HG03175 (cell line): ENCODE data around the gene TRPM3.
A peak's percentile ranks its signal among the peaks of the same experiment; 100 is the strongest.
"Not testable (repeated sequence)": the region's sequence is repeated elsewhere in the genome, so short reads cannot be mapped to it uniquely, and the experiment has no call there.

Experiments used
- ATAC-seq: cut with Tn5 transposase; IDR thresholded peaks from one replicate; pipeline ENCODE4 v1.9.1; 2021; ENCODE audit warnings: mild to moderate bottlenecking, moderate library complexity; ENCODE audit not compliant: unreplicated experiment

TRPM3 gene

DNA sequence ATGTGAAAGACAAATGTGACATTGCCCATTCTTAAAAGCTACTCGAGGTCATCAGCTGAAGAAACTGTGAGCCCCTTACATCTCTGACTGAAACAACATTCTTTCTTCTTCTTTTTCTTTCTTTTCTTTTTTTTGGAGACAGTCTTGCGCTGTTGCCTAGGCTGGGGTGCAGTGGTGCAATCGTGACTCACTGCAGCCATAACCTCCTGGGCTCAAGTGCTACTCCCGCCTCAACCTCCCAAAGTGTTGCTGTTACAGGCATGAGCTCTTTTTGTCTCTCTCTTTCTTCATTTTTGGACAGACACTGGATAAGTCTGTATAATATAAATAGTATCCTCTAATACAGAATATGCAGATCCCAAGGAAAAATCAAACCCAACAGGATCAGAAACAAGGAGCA, 443.3 kb downstream of the TRPM3 start:
- ATAC-seq: no peak

DNA sequence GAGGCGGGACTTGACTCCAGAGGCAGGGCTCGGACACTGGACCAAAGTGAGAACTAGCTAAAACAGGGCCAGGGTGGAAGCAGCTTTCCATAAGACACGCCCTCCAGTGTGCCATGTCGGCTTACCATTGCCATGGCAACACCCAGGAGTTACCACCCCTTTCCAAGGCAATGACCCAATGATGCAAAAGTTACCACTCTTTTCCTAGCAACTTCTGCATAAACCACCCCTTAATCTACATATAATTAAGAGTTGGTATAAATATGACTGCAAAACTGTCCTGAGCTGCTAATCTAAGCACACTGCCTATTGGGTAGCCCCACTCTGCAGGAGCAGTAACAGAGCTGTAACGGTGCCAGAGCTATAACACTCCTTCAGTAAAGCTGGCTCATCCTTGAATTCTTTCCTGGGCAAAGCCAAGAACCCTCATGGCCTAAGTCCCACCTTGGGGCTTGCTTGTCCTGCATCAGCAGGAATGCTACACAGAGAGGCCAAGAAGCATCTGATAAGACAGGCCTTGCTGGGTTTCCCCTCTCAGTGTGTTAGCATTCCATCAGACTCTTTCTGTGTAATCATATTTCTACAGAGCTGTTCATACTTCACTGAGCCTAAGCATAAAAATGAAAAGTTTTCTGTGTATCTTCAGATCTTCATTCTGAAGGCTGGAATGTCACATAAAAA, 444.2 kb downstream of the TRPM3 start:
- no peak for ATAC-seq

DNA sequence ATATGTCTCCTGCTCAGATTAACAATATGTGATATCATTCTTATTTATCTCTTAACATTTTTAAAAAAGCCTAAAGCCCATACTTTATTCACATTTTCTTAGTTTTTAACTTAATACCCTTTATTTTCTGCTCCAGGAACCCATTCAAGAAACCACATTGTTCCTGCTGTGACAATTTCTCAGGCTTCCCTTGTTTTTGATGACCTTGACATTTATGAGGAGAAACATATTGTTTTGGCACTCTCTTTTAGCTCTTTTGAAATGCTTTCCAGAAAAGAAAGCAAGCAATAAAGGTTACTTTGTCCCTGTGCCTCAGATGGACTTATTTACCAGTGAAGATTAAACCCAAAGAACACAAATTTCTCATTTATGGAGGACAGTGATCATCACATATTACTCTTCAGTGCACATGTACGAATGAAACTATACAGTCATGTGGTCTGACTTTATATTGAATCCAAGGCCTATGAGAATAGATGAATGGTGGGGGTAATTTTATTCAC, 445.5 kb downstream of the TRPM3 start:
- no peak for ATAC-seq

DNA sequence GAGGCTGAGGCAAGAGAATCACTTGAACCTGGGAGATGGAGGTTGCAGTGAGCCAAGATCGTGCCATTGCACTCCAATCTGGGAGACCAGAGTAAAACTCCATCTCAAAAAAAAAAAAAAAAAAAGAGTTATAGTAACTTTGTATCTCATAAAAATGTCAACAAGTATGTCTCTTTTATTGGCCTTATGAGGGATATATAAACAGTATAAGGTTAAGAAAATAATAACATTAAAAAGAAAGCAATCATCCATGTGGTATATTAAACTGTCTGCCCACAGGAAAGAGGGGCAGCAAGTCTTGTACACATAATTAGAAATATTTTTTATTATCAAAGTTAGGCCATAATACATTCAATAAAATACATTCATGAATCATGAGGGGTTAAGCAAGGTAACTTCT, 447.6 kb downstream of the TRPM3 start:
- no peak for ATAC-seq

DNA sequence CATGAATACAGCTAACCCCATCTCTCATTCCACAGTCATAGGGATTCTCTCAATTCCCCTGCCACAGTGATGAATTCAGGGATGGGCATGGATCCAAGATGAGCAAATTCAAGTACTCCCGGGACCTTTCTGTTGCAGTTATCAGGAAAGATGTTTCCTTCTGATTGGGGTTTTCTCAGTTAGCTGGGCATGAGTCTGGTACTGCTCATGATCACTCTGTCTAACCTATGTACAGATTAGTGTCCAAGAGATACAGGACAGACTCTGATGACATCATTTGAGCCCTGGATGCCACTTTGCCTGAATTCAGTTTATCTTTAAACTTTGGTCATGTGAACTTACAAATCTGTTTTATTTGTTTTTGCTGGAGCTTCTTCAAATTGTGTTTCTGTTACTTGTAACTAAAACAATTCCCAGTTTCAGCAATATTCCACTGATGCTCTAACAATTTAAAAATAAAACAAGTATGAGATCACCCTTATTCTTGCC, 449.2 kb downstream of the TRPM3 start:
- no peak for ATAC-seq

DNA sequence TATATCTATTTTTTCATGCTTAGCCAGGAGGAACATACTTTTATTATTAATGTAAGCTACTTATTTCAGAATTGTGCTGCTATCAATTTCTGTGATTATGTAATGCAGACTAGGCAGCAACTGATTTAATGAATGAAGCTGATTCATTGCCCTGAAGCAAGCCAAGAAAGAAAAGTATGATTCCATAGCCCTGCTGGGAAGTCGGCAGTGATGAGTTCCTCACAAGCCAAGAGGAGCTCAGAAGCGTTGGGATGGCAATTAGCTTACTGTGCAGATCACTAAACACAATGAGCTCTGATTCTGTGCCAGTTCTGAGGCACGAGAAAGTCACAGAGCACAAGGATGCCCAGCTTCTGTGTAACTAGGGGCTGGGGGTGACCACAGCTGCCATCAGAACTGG, 452.7 kb downstream of the TRPM3 start:
- ATAC-seq: no peak

DNA sequence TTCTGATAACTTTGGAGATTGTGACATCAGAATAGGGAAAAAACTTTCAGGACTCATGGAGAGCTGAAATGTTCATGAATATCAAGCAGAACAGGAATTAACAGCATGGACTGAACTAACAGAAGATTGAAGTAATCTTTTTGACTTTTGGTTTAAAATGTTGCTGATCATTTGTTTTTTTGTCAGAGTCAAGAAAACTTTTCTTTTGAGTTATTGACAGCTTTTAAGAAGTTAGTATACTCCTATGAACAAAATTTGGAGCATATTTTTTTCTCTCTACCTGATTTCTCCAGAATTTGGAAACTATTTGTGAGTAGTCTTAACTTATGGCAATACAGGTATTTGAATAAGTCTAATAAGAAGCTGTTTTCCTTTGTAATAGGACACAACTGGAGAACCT, 462.7 kb downstream of the TRPM3 start:
- no peak for ATAC-seq

DNA sequence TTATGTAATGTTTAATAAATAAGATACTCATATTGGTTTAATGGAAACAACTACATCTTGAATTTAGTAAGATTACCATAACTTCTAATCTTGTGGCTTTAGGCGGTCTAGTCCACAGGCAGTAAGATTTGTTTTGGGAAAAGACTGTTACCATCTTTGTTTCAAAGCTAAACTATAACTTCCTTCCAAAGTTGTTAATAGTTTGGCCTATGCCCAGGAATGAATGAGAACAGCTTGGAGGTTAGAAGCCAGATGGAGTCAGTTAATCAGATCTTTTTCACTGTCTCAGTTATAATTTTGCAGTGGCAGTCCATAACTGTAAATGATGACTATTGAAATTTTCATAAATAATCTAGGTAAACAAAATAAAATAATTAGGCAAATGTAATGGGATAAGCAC, 465.1 kb downstream of the TRPM3 start:
- no peak for ATAC-seq

DNA sequence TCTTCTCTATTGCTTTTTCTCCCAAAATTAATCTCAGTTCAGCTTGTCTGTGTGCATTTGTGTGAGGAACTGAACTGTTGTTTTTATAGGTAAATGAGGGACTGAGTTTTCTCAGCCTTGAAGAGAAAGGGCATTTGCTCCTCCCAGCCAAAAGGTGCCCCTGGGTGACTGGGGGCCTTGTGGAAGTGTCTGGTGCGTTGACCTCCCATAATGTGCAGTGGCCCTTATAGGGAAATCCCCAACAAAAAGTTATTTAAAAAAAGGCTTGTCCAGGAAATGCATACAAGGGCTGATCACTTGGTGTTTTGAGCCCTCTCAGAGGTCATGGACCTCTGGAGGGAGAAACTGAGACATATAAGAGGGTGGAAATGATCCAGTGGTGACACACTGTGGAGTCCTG, 467.3 kb downstream of the TRPM3 start:
- no peak for ATAC-seq

DNA sequence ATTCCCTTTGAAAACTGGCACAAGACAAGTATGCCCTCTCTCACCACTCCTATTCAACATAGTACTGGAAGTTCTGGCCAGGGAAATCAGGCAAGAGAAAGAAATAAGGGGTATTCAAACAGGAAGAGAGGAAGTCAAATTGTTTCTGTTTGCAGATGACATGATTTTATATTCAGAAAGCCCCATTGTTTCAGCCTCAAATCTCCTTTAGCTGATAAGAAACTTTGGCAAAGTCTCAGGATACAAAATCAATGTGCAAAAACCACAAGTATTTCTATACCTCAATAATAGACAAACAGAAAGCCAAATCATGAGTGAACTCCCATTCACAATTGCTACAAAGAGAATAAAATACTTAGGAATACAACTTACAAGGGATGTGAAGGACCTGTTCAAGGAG, 476.8 kb downstream of the TRPM3 start:
- not testable (repeated sequence) for ATAC-seq

DNA sequence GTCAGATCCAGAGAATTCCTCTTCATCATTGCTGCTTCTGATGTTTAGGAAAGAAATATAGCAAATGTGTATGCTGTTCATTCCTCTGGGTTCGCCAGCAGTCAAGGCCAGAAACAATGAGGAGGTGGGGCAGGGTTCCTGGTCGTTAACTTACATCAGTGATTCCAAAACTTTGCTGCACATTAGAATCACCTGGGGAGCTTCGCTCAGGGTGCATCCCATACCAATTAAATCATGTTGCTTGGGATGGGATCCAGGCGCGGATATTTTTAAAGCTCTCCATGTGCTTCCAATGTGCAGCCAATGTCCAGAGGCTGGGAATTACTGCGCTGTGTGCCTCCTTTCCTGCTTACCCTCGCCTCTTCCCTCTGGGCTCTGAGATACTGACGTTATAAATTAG, 479.1 kb downstream of the TRPM3 start:
- no peak for ATAC-seq

DNA sequence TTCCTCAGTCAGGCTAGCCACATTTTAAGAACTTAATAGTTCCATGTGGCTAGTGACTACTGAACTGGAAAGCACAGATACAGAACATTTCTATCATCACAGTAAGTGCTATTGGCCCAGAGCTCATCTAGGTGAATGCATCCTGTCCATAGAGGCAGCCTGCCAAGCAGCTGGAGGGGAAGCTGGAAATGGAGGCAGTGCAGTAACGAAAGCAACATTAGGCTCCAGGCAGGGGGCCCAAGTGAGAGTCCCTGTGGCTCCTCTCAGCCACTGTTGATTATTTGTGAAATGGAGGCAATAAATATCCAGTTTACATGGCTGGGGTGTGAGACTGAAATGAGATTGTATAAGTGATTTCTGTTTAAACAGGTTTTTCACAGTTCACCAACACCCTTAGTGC, 479.8 kb downstream of the TRPM3 start:
- no peak for ATAC-seq

DNA sequence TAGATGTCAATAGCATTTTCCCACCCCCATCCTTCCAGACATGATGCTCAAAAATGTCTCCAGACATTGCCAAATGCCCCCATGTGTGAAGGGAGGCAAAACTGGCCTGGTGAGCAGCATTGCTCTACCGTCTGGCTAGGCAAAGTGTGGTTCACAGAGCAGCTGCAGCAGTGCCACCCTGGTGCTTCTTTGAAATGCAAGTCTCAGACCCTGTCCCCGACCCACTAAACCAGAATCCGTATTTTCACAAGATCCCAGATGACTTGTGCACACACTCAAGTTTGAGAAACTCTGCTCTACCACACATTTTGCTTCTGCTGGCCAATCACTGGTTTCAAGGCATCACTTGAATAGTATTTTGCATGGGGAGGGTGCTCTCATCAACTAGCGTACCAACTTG, 480.4 kb downstream of the TRPM3 start:
- ATAC-seq: no peak

DNA sequence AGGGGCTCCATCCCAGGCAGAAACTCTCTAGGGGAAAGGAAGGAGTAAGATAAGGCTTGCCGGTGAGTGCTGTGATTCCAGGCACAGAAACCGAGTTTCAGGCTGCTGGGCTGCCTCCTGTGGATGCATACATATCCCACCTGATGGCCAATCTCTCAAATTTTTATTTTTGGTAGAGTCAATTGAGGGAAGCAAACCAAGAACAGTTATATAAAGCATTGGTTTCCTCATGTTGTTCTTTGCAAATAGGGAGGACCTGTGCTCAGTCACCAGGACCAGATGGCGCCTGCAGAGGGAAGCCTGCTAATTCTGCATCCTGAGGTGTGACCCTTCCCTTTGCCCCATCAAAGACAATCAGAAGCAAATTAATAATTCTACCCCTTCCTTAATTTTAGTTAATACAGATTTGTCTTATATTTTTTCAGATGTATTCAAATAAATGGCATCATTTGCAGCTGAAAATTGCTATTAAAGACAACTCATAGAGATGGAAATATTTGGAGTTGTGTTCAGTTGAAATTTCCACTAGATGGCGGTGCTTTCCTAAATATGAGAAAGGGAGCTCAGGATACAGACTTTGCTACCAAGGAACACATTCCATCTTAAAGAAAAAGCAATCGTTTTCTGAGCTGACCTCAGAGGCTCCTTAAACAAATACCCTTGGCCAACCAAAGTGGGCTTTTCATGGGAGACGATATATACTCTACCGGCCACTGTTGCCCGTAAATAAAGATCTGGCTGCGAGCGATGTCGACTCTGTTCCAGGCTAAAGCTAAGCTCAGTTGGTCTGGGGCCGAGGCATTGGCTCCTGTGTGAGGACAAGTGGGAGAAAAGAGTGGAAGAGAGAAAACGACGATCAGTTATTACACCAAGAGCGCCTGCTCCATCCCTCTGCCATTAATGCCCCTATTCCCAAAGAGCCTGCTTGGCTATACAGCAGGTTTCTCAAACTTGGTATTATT, 481.3 kb downstream of the TRPM3 start:
- ATAC-seq: peak; percentile 56

DNA sequence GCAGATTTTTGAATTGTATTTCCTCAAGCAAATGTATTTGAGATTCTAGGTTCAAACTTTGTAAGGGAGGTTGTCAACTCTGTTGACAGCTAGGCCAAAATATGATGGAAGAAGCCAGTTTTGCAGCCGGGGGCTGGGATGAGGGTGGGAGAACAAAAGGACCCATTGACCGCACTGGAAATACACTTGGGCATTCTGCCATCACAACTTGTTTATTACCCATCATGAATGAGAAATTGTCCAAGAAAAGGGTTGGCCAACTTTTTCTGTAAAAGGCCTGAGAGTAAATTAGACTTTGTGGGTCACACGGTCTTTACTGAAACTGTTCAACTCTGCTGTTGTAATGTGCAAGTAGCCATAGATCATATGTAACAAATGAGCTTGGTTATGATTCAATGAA, 485.6 kb downstream of the TRPM3 start:
- ATAC-seq: no peak

DNA sequence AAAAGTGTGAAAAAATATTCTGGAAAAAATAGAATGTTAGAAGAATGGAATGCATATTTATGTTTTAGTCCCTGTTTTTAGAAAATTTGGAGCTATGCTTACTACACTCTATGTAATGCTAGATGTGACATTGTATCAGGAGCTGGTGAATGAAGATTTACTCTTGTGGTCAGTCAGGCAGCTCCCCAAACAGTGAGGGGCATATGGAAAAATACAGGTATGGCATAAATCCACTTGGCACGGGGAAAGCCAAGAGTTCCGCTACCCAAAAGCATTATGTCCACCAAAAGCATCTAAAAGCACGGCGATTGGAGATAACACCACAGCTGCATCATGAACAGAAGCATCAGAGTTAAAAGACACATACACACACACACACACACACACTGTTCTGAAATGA, 486.7 kb downstream of the TRPM3 start:
- no peak for ATAC-seq

DNA sequence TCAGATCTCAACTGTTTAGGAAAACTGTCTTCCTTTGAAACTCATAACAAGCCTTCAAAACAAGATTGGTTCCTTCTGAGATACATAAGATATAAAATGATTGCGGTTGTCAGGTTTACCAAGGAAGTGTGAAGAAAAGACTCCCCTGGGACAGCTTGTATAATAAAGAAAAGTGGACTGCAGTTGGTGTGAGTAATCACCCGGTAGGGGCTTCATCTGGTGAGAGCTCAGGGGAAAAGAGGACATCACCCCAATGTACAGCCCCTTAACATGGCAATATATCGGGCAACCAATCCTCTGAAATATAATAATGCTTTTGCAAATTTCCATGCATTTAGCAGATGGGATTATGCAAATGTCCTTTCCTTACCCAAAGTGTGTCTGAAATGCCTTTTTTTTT, 490.4 kb downstream of the TRPM3 start:
- ATAC-seq: no peak

DNA sequence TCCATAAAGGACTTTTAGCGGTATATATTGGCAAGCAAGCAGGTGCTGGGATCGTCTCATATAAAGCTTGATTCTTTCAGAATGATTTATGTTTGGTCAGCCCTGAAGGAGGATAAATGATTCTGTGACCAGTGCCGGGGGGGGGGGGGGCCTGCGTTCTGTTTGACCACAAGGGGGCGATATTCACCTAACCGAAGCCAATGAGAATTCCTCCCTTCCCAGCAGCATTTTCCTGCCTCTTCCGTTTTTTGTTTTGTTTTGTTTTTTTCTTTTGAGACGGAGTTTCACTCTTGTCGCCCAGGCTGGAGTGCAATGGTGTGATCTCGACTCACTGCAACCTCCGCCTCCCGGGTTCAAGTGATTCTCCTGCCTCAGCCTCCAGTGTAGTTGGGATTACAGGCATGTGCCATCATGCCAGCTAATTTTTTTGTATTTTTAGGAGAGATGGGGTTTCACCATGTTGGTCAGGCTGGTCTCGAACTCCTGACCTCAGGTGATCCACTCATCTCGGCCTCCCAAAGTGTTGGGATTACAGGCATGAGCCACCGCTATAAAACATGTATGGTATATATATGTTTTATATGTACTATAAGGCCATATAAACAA, 492.2 kb downstream of the TRPM3 start:
- ATAC-seq: not testable (repeated sequence)

DNA sequence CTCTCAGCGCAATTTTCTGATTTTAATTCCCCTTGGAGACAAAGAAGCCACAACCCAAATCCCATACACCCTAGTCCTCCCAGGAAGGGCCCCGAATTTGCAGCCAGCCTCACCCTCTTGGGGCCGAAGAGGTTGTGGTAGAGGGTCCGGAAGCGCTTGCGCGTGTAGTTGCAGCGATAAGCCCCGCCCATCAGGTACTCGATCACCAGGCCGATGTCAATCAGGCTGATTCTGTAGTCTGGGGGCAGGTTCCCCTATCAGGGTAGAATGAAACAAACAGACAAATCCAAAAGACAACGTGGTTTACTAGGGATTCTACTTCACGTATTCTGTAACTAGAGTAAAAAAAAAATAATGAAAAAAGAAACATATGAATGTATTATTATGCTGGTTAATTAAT, 496.3 kb downstream of the TRPM3 start:
- ATAC-seq: no peak

DNA sequence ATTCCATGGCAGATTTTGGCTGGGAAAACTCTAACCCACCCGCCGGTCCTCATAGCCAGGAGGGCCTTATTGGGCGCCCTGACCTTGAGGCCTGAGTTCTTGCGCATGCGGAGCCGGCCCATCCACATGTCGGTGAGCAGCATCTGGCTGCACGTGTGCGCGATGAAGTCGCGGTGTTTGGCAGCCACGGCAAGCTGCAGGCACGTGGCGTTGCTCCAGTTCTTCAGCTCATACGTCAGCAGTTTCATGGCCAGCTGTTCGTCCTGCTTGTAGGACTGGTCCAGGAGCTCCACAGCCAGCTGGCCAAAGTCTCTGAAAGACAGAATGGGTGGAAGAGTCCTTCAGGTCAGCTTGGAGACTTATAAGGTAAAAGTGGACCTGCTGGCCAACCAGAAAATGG, 502.6 kb downstream of the TRPM3 start:
- no peak for ATAC-seq

DNA sequence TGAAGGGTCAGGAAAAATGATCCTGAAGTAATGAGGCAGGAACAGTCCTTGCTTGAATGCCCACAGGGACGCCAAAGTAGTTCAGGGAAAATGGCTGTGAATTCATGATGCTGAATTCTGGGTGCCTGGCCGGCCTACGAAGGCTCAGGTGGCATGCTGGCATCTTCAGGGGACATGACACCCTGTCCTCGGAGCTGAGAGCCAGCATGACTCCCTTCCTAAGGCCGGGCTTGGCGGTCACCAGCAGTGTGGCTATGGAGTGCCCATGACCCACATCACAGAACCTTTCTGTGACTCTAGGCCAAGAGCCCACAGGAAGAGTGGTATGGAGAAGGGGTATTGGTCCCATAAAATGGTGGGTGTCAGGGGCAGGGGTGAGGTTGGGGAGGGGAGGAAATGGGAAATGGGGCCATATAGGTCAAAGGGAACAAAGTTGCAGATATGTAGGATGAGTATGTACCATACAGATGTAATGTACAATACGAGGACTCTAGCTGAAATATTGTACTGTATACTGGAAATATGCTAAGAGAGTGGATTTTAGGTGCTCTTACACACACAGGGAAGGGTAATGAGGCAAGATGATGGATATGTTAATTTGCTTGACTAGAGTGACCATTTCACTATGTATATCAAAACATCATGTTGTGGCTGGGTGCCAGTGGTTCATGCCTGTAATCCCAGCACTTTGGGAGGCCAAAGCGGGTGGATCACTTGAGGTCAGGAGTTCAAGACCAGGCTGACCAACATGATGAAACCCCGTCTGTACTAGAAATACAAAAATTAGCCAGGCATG, 504.2 kb downstream of the TRPM3 start:
- ATAC-seq: no peak
